Cardiac fibroblast (primary cell): ENCODE results near the gene SPI1.
"Not testable (repeated sequence)": the region's sequence is repeated elsewhere in the genome, so short reads cannot be mapped to it uniquely, and the experiment has no call there.

Experiments
- DNase-seq, 2 donors: peaks; one replicate each; pipeline versions ENCODE4 v3.0.0 to v3.0.0-alpha.2; 2010; ENCODE audit warnings: low read depth in 2 of 2
- H3K4me3 ChIP-seq, 2 donors: replicated peaks in 1 of 2; 1 replicate in 1 of 2; 2 replicates in 1 of 2; pipeline ENCODE4 v1.5.1; 2011; ENCODE audit warnings: low read depth in 2 of 2, low read length in 2 of 2, mild to moderate bottlenecking in 2 of 2, moderate library complexity in 1 of 2
- TF ChIP-seq, protein P1 (sequence below): IDR thresholded peaks from one replicate; pipeline ENCODE4 v1.5.1; 2011; ENCODE audit warnings: low read depth, mild to moderate bottlenecking, low read length, inconsistent platforms

SPI1 gene

DNA sequence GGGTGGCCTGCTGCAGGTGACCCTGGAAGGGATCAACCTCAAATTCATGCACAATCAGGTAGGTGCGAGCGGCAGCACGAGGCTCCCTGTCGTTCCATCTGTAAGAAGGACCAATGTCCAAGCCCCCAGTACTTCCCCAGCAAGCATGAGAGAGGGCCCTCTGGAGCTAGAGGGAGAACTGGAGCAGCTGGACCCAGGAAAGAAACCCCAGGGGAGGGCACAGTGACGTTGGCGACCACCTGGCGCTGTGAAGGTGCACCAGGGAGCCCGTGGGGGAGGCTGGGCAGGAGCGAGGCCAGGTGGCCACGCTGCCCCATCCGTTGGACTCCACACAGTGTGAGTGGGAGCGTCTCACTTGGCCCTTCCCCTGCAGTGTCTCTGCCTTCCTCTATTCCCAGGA is 53.8 kb downstream of the SPI1 start:
- H3K4me3 ChIP-seq, result no peak overlapping the region
- TF ChIP-seq, protein P1, sequence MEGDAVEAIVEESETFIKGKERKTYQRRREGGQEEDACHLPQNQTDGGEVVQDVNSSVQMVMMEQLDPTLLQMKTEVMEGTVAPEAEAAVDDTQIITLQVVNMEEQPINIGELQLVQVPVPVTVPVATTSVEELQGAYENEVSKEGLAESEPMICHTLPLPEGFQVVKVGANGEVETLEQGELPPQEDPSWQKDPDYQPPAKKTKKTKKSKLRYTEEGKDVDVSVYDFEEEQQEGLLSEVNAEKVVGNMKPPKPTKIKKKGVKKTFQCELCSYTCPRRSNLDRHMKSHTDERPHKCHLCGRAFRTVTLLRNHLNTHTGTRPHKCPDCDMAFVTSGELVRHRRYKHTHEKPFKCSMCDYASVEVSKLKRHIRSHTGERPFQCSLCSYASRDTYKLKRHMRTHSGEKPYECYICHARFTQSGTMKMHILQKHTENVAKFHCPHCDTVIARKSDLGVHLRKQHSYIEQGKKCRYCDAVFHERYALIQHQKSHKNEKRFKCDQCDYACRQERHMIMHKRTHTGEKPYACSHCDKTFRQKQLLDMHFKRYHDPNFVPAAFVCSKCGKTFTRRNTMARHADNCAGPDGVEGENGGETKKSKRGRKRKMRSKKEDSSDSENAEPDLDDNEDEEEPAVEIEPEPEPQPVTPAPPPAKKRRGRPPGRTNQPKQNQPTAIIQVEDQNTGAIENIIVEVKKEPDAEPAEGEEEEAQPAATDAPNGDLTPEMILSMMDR, result no peak
- DNase-seq, result no peak

- no peak for DNase-seq
- TF ChIP-seq, protein P1, result no peak
Observed at GRCh38 chr11:47318166-47318565, 60.2 kb downstream of the SPI1 start.

DNA sequence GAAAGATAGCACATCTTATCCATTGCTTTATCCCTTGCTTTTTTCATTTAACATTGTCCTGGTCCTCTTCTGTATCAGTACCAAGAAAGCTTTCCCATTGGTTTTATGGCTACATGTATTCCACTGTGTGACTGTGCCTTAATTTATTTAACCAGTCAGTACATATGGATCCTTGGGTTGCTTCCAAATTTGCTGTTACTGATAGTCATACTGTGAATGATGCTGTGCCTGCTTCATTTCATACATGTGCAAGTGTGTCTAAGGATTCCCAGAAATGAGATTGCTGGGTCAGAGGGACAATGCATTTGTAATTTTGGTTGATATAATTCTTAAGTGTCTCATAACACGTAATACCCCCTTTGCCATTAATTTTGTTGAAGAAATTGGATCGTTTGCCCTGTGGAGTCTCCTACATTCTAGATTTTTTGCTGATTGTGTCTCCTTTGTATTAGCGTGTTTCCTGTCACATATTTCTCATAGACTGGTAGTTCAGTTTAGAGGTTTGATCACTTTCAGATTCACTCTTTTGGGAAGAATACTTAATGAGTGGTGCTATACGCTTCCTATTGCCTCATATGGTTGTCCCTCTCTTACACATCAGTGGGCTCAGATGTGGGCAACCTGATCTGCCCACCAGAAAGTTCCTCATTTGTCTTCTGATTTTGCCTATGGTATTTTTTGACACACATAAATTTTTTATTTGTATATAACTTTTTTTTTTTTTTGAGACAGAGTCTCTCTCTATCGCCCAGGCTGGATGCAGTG is 61.1 kb downstream of the SPI1 start:
- H3K4me3 ChIP-seq, result no peak overlapping the region
- TF ChIP-seq, protein P1, result no peak
- DNase-seq, result no peak

More at GRCh38 chr11:47318166-47318565, 60.2 kb downstream of the SPI1 start:
- no peak overlapping the region for H3K4me3 ChIP-seq

GRCh38 chr11:47316501-47316900 is 61.8 kb downstream of the SPI1 start:
- DNase-seq, H3K4me3 ChIP-seq: not testable (repeated sequence)

GRCh38 chr11:47314992-47315391 is 63.4 kb downstream of the SPI1 start:
- DNase-seq, result peak in 1 of 2 donors; percentile 37
- TF ChIP-seq, protein P1, result no peak
- no peak overlapping the region for H3K4me3 ChIP-seq

GRCh38 chr11:47308050-47308823 is 70.1 kb downstream of the SPI1 start:
- TF ChIP-seq, protein P1, result no peak
- no peak overlapping the region for H3K4me3 ChIP-seq
- DNase-seq, result no peak

- no peak overlapping the region for H3K4me3 ChIP-seq
- TF ChIP-seq, protein P1, result no peak
- DNase-seq, result no peak
Observed at GRCh38 chr11:47306484-47306844, 71.9 kb downstream of the SPI1 start.
